Liver (tissue), 9 donors: ENCODE measurements around the gene MCCC1. TPM values are rescaled to one million over a fixed set of nuclear protein-coding genes. Genes with fewer than 3 reads are reported as not detected.

Source experiments
- DNase-seq: peaks from one replicate; pipeline ENCODE4 v3.0.0-alpha.2; 2017; ENCODE audit warnings: low spot score
- H3K27ac ChIP-seq, 2 donors: one replicate each; pipeline ENCODE4 v1.7.0; 2013; ENCODE audit warnings: inconsistent platforms in 2 of 2, low read length in 2 of 2, control low read depth in 1 of 2, low read depth in 1 of 2, mild to moderate bottlenecking in 1 of 2
- H3K27me3 ChIP-seq, 4 donors: one replicate each; pipeline versions ENCODE4 v1.6.1 to v1.7.0; 2013; ENCODE audit warnings: low read length in 3 of 4, inconsistent platforms in 1 of 4, mild to moderate bottlenecking in 1 of 4, moderate library complexity in 1 of 4; ENCODE audit not compliant: control insufficient read depth in 4 of 4, insufficient read depth in 4 of 4
- H3K36me3 ChIP-seq, 4 donors: one replicate each; pipeline versions ENCODE4 v1.6.1 to v1.7.0; 2013; ENCODE audit warnings: low read length in 3 of 4, mild to moderate bottlenecking in 3 of 4, low read depth in 1 of 4, moderate library complexity in 1 of 4; ENCODE audit not compliant: control insufficient read depth in 4 of 4, insufficient read depth in 3 of 4
- H3K4me1 ChIP-seq, 4 donors: one replicate each; pipeline versions ENCODE4 v1.6.1 to v1.7.0; 2013; ENCODE audit warnings: low read length in 3 of 4, mild to moderate bottlenecking in 3 of 4, moderate library complexity in 1 of 4; ENCODE audit not compliant: control insufficient read depth in 4 of 4, insufficient read depth in 4 of 4
- H3K4me3 ChIP-seq, 3 donors: one replicate each; pipeline versions ENCODE4 v1.6.1 to v1.7.0; 2013; ENCODE audit warnings: low read length in 3 of 3, control low read depth in 1 of 3, low read depth in 1 of 3, mild to moderate bottlenecking in 1 of 3
- H3K9ac ChIP-seq, 2 donors: one replicate each; pipeline ENCODE4 v1.7.0; 2013; ENCODE audit warnings: low read length in 2 of 2, mild to moderate bottlenecking in 2 of 2, moderate library complexity in 2 of 2, control low read depth in 1 of 2, low read depth in 1 of 2
- H3K9me3 ChIP-seq, 4 donors: one replicate each; pipeline versions ENCODE4 v1.6.1 to v1.7.0; 2013; ENCODE audit warnings: low read length in 3 of 4; ENCODE audit not compliant: control insufficient read depth in 4 of 4
- ATF3 ChIP-seq: IDR thresholded peaks from 2 replicates; pipeline ENCODE4 v1.6.1; 2016; ENCODE audit warnings: antibody characterized with exemption
- CTCF ChIP-seq: fragments of 150-350 bp; IDR thresholded peaks from 2 replicates; pipeline ENCODE4 v1.5.1; 2017; ENCODE audit warnings: improper control_type of control experiment, low read depth, low read length; ENCODE audit not compliant: missing input control
- FOXA1 ChIP-seq: IDR thresholded peaks from 2 replicates; pipeline ENCODE4 v1.6.1; 2016; ENCODE audit warnings: antibody characterized with exemption
- GABPA ChIP-seq, 2 donors: IDR thresholded peaks in 1 of 2; conservative IDR thresholded peaks in 1 of 2; 2 replicates each; pipeline ENCODE4 v1.6.1; 2016; ENCODE audit warnings: antibody characterized with exemption in 2 of 2, mild to moderate bottlenecking in 1 of 2, moderate library complexity in 1 of 2
- HNF4G ChIP-seq: IDR thresholded peaks from 2 replicates; pipeline ENCODE4 v1.6.1; 2016; ENCODE audit warnings: antibody characterized with exemption
- MAX ChIP-seq: IDR thresholded peaks from 2 replicates; pipeline ENCODE4 v1.6.1; 2016; ENCODE audit warnings: antibody characterized with exemption
- NR2F2 ChIP-seq: IDR thresholded peaks from 2 replicates; pipeline ENCODE4 v1.6.1; 2016; ENCODE audit warnings: antibody characterized with exemption
- TAF1 ChIP-seq: conservative IDR thresholded peaks from 2 replicates; pipeline ENCODE4 v1.6.1; 2016; ENCODE audit warnings: antibody characterized with exemption, mild to moderate bottlenecking
- YY1 ChIP-seq: IDR thresholded peaks from 2 replicates; pipeline ENCODE4 v1.6.1; 2016; ENCODE audit warnings: antibody characterized with exemption, mild to moderate bottlenecking
- ZBTB33 ChIP-seq: IDR thresholded peaks from 2 replicates; pipeline ENCODE4 v1.6.1; 2016; ENCODE audit warnings: antibody characterized with exemption
- WGBS: extraction: QIAGEN DNeasy Blood & Tissue Kit; methylation state at CpG from one replicate; pipeline ENCODE4 v1.1.7; 2013; 5-methylcytosine and 5-hydroxymethylcytosine counted together
- polyA plus RNA-seq, 2 donors: library from polyadenylated mRNA; stranded (reverse) in 1 of 2; unstranded in 1 of 2; fragments of 200-250 nt in 1 of 2; fragments of >200 nt in 1 of 2; fragmentation: Nextera tagmentation in 1 of 2; extraction: Ambion mirVana in 1 of 2; gene quantifications; one replicate each; pipeline versions ENCODE4 v1.2.1 to v1.2.3, GENCODE V29; 2013 to 2015
- total RNA-seq, 2 donors: library from RNA; depleted of rRNA; stranded (reverse); fragments of >200 nt; gene quantifications; one replicate each; pipeline ENCODE4 v1.2.3, GENCODE V29; 2014
- donor health status: healthy.
- donor health status: healthy.
- donor health status: healthy.
- donor health status: healthy.
- donor health status: healthy.

MCCC1 gene
- total and polyA plus RNA-seq, 4 donors = 23.4 to 40.0 (median 34.5) TPM

GRCh38 chr3:182981038-182981380 lies 118.3 kb downstream of the MCCC1 start:
- Histone ChIP-seq H3K9ac (peak overlapping the region in 1 of 2 donors; percentile 50), H3K4me3 (peak overlapping the region; percentile 47 to 100 (median 66)), H3K4me1 (peaks cover 0 to 35% (median 27%) of the 10 kb centered on the region in 4 donors), H3K27ac (peak overlapping the region; percentile 56 to 61), H3K27me3 (no peaks in the 10 kb centered on the region), H3K36me3 (no peaks in the 10 kb centered on the region), H3K9me3 (no peaks in the 10 kb centered on the region)
- no peak for TF ChIP-seq NR2F2
- 78% methylated on average over 10 of the region's 10 CpGs for WGBS
- DNase-seq = no peak

- H3K4me1 ChIP-seq = peaks cover 0 to 35% (median 27%) of the 10 kb centered on the region in 4 donors
- no peaks in the 10 kb centered on the region for H3K9me3 ChIP-seq
- H3K36me3 ChIP-seq = no peaks in the 10 kb centered on the region
- H3K27me3 ChIP-seq = no peaks in the 10 kb centered on the region
- under 1% methylated on average over 99 of the region's 106 CpGs for WGBS
- H3K9ac ChIP-seq = peak within 1 kb of the TSS; percentile 45 to 74
- H3K27ac ChIP-seq = peak within 1 kb of the TSS; percentile 60 to 61
- DNase-seq = peak; percentile 89
- peak within 1 kb of the TSS; percentile 85 to 100 (median 88) for H3K4me3 ChIP-seq
- TF ChIP-seq HNF4G = no peak
- TF ChIP-seq YY1 = peak; percentile 44
Observed at GRCh38 chr3:182980204-182981037, 118.9 kb downstream of the MCCC1 start, which contains the start of gene DCUN1D1. Gene DCUN1D1, minus strand, starts transcription at chr3:182980538. Its CDS starts 49 bp downstream, at chr3:182980489.

GRCh38 chr3:182979674-182980191 lies 119.6 kb downstream of the MCCC1 start:
- Histone ChIP-seq H3K27ac (peak overlapping the region; percentile 53 to 60), H3K9me3 (no peaks in the 10 kb centered on the region), H3K36me3 (no peaks in the 10 kb centered on the region), H3K4me1 (peaks cover 0 to 35% (median 27%) of the 10 kb centered on the region in 4 donors), H3K27me3 (no peaks in the 10 kb centered on the region), H3K9ac (peak overlapping the region; percentile 45 to 74), H3K4me3 (peak overlapping the region; percentile 85 to 100 (median 88))
- DNase-seq = peak; percentile 66
- under 1% methylated on average over 29 of the region's 29 CpGs for WGBS
- no peak for TF ChIP-seq TAF1
- no peak for TF ChIP-seq MAX
- TF ChIP-seq CTCF = no peak

GRCh38 chr3:182979103-182979673 lies 120.1 kb downstream of the MCCC1 start:
- H3K9me3 ChIP-seq = no peaks in the 10 kb centered on the region
- peak overlapping the region; percentile 53 to 60 for H3K27ac ChIP-seq
- TF ChIP-seq ATF3 (no peak), ZBTB33 (no peak), GABPA (IDR thresholded peaks at IDR 0.05 in 1 of 2, conservative IDR thresholded peaks at IDR 0.05 in 1 of 2) (no peak), CTCF (no peak), FOXA1 (no peak)
- no peaks in the 10 kb centered on the region for H3K27me3 ChIP-seq
- WGBS = 2% methylated on average over 10 of the region's 10 CpGs
- H3K4me3 ChIP-seq = peak overlapping the region; percentile 85 to 100 (median 88)
- no peak for DNase-seq
- H3K4me1 ChIP-seq = peaks cover 0 to 35% (median 27%) of the 10 kb centered on the region in 4 donors
- peak overlapping the region; percentile 65 to 74 for H3K9ac ChIP-seq
- no peaks in the 10 kb centered on the region for H3K36me3 ChIP-seq
